Breast epithelium (tissue), 4 donors: ENCODE data around the gene FER. TPM values are rescaled to one million over a fixed set of nuclear protein-coding genes. Genes with fewer than 3 reads are reported as not detected.

Experiments
- DNase-seq, 2 donors: peaks; one replicate each; pipeline ENCODE4 v3.0.0-alpha.2; 2019; ENCODE audit warnings: low spot score in 2 of 2
- H3K27ac ChIP-seq, 2 donors: fragments of 200-600 bp; sonication (generic) in 1 of 2; one replicate each; pipeline ENCODE4 v1.5.1; 2016 to 2019; ENCODE audit warnings: mild to moderate bottlenecking in 1 of 2
- H3K27me3 ChIP-seq, 2 donors: fragments of 200-600 bp; sonication (generic) in 1 of 2; one replicate each; pipeline versions ENCODE4 v1.5.1 to v1.6.0; 2017 to 2019; ENCODE audit warnings: control low read depth in 1 of 2, mild to moderate bottlenecking in 1 of 2
- H3K36me3 ChIP-seq: fragments of 200-600 bp; one replicate; pipeline ENCODE4 v1.5.1; 2019
- H3K4me1 ChIP-seq, 2 donors: fragments of 200-600 bp; sonication (generic); one replicate each; pipeline ENCODE4 v1.5.1; 2016 to 2019; ENCODE audit warnings: control low read depth in 1 of 2
- H3K4me3 ChIP-seq, 3 donors: fragments of 200-600 bp; sonication (generic); 1 replicate in 2 of 3; 2 replicates in 1 of 3; pipeline ENCODE4 v1.5.1; 2016 to 2019; ENCODE audit warnings: mild to moderate bottlenecking in 3 of 3, moderate library complexity in 2 of 3
- H3K9me3 ChIP-seq, 2 donors: fragments of 200-600 bp; sonication (generic) in 1 of 2; one replicate each; pipeline ENCODE4 v1.5.1; 2016 to 2019; ENCODE audit warnings: control low read depth in 1 of 2
- CTCF ChIP-seq, 3 donors: fragments of 450-650 bp; IDR thresholded peaks; one replicate each; pipeline ENCODE4 v1.5.1; 2016 to 2017; ENCODE audit warnings: antibody characterized with exemption in 3 of 3, mild to moderate bottlenecking in 3 of 3, moderate library complexity in 3 of 3
- POLR2A ChIP-seq: fragments of 450-650 bp; IDR thresholded peaks from one replicate; pipeline ENCODE4 v1.6.1; 2016; ENCODE audit warnings: antibody characterized with exemption, mild to moderate bottlenecking, moderate library complexity
- POLR2AphosphoS5 ChIP-seq, 3 donors: sonication (generic); formaldehyde crosslinking; IDR thresholded peaks; one replicate each; pipeline ENCODE4 v1.6.1; 2017; ENCODE audit warnings: antibody characterized with exemption in 3 of 3
- intact Hi-C: fragments of 100-400 bp; cut with DNase I; formaldehyde crosslinking; loops from one replicate; pipeline ENCODE4 v1.15.1; 2023; ENCODE audit warnings: low total_unique reads
- total RNA-seq, 3 donors: library from RNA; depleted of rRNA; stranded (reverse); fragments of >200 nt; gene quantifications; one replicate each; pipeline ENCODE4 v1.1.0, GENCODE V29; 2016

The FER gene
- total RNA-seq, 3 donors from 2014 or later: 24.3 to 27.8 (median 27.2) TPM

- Histone ChIP-seq H3K4me1 (no peaks in the 10 kb centered on the region), H3K4me3 (no peak overlapping the region), H3K36me3 (no peaks in the 10 kb centered on the region), H3K27me3 (no peaks in the 10 kb centered on the region), H3K9me3 (peaks cover 0 to 25% of the 10 kb centered on the region in 2 donors), H3K27ac (no peak overlapping the region)
- intact Hi-C loops: loop anchor here (10.0 kb wide), 1 partner anchor 1464 kb away; no protein-coding TSS in a partner anchor
- no peak for DNase-seq
- no peak for TF ChIP-seq POLR2AphosphoS5 (IDR thresholded peaks at IDR 0.05)
- TF ChIP-seq CTCF (IDR thresholded peaks at IDR 0.05): no peak
- TF ChIP-seq POLR2A: no peak
Measured at GRCh38 chr5:109121225-109121624, 373.5 kb downstream of the FER start.

- Histone ChIP-seq H3K27me3 (no peaks in the 10 kb centered on the region), H3K36me3 (no peaks in the 10 kb centered on the region), H3K4me3 (no peak overlapping the region), H3K27ac (no peak overlapping the region), H3K9me3 (peaks cover 0 to 9% of the 10 kb centered on the region in 2 donors), H3K4me1 (no peaks in the 10 kb centered on the region)
- DNase-seq: no peak
- intact Hi-C loops: loop anchor here (10.0 kb wide), 1 partner anchor 1459 kb away; no protein-coding TSS in a partner anchor
- no peak for TF ChIP-seq CTCF (IDR thresholded peaks at IDR 0.05)
Measured at GRCh38 chr5:109125755-109126429, 378.2 kb downstream of the FER start.

GRCh38 chr5:109126481-109126880 lies 378.8 kb downstream of the FER start:
- no peak for TF ChIP-seq POLR2A
- TF ChIP-seq POLR2AphosphoS5 (IDR thresholded peaks at IDR 0.05): no peak
- no peak for TF ChIP-seq CTCF (IDR thresholded peaks at IDR 0.05)
- no peak overlapping the region for H3K27ac ChIP-seq
- DNase-seq: no peak
- no peaks in the 10 kb centered on the region for H3K27me3 ChIP-seq
- H3K36me3 ChIP-seq: no peaks in the 10 kb centered on the region
- H3K4me1 ChIP-seq: no peaks in the 10 kb centered on the region
- H3K9me3 ChIP-seq: peaks cover 0 to 3% of the 10 kb centered on the region in 2 donors
- intact Hi-C loops: loop anchor here (10.0 kb wide), 1 partner anchor 1458 kb away; no protein-coding TSS in a partner anchor
- no peak overlapping the region for H3K4me3 ChIP-seq

- H3K27ac ChIP-seq: no peak overlapping the region
- no peaks in the 10 kb centered on the region for H3K9me3 ChIP-seq
- no peak for DNase-seq
- no peak overlapping the region for H3K4me3 ChIP-seq
- H3K4me1 ChIP-seq: no peaks in the 10 kb centered on the region
- TF ChIP-seq CTCF (IDR thresholded peaks at IDR 0.05) (no peak), POLR2A (no peak), POLR2AphosphoS5 (IDR thresholded peaks at IDR 0.05) (no peak)
- H3K36me3 ChIP-seq: no peaks in the 10 kb centered on the region
- H3K27me3 ChIP-seq: no peaks in the 10 kb centered on the region
- intact Hi-C loops: no loop called here
Measured at GRCh38 chr5:109136906-109137305, 389.2 kb downstream of the FER start.

- Histone ChIP-seq H3K4me1 (no peaks in the 10 kb centered on the region), H3K9me3 (no peaks in the 10 kb centered on the region), H3K36me3 (no peaks in the 10 kb centered on the region), H3K27me3 (no peaks in the 10 kb centered on the region), H3K4me3 (no peak overlapping the region), H3K27ac (no peak overlapping the region)
- TF ChIP-seq POLR2AphosphoS5 (IDR thresholded peaks at IDR 0.05) (no peak), CTCF (IDR thresholded peaks at IDR 0.05) (no peak), POLR2A (no peak)
- intact Hi-C loops: no loop called here
- DNase-seq: no peak
Measured at GRCh38 chr5:109141222-109142200, 393.8 kb downstream of the FER start.
